B cell (primary cell): ENCODE results near the gene ADAMTS17. TPM values are rescaled to one million over a fixed set of nuclear protein-coding genes. Genes with fewer than 3 reads are reported as not detected.

Experiments used
- ATAC-seq: fragments of 200-7000 bp; cut with Tn5 transposase; one replicate; pipeline ENCODE4 v1.10.0; 2021; ENCODE audit warnings: low read depth, mild to moderate bottlenecking, moderate number of reproducible peaks, moderate library complexity
- CTCF ChIA-PET: fragments of 350-600 bp; sonication (Branson Sonifier 250); formaldehyde crosslinking; loops from one replicate; lab custom pipeline; 2021; ENCODE audit warnings: antibody characterized with exemption, inconsistent platforms; lab: Charles Lee
- POLR2A ChIA-PET: fragments of 350-600 bp; sonication (Branson Sonifier 250); formaldehyde crosslinking; loops from one replicate; lab custom pipeline; 2021; ENCODE audit warnings: antibody characterized with exemption; lab: Charles Lee
- DNase-seq: peaks from one replicate; pipeline ENCODE4 v3.0.0; 2013
- H2AFZ ChIP-seq: 2 replicates; pipeline ENCODE4 v1.6.1; 2012; ENCODE audit warnings: mild to moderate bottlenecking, low read depth, low read length; ENCODE audit not compliant: insufficient read depth, poor library complexity, severe bottlenecking
- H3K27ac ChIP-seq, 2 donors: 1 replicate in 1 of 2; 2 replicates in 1 of 2; pipeline ENCODE4 v1.5.1; 2012 to 2013; ENCODE audit warnings: low read length in 2 of 2, mild to moderate bottlenecking in 2 of 2, moderate library complexity in 1 of 2
- H3K27me3 ChIP-seq, 4 experiments: fragments of 200-600 bp in 1 of 4; sonication (generic) in 1 of 4; replicated peaks in 1 of 4; 1 replicate in 2 of 4; 2 replicates in 2 of 4; pipeline versions ENCODE4 v1.6.1 to v1.7.0; 2013 to 2016; ENCODE audit warnings: low read length in 3 of 4, mild to moderate bottlenecking in 2 of 4, mixed read lengths in 1 of 4, moderate library complexity in 1 of 4; ENCODE audit not compliant: insufficient read depth in 4 of 4, control insufficient read depth in 3 of 4; ENCODE audit errors: control extremely low read depth in 1 of 4
- H3K36me3 ChIP-seq, 2 experiments: replicated peaks in 1 of 2; 1 replicate in 1 of 2; 2 replicates in 1 of 2; pipeline versions ENCODE4 v1.6.1 to v1.7.1; 2013; ENCODE audit warnings: low read length in 1 of 2; ENCODE audit not compliant: insufficient read depth in 2 of 2, control insufficient read depth in 1 of 2; ENCODE audit errors: control extremely low read depth in 1 of 2, extremely low read depth in 1 of 2
- H3K4me1 ChIP-seq, 2 donors: fragments of 200-600 bp in 1 of 2; sonication (generic) in 1 of 2; 1 replicate in 1 of 2; 2 replicates in 1 of 2; pipeline versions ENCODE4 v1.5.1 to v1.6.1; 2013 to 2017; ENCODE audit warnings: low read length in 2 of 2; ENCODE audit not compliant: control insufficient read depth in 2 of 2, insufficient read depth in 2 of 2
- H3K4me2 ChIP-seq: replicated peaks from 2 replicates; pipeline ENCODE3; 2012; ENCODE audit warnings: mild to moderate bottlenecking, low read depth, low read length; ENCODE audit not compliant: poor library complexity, severe bottlenecking
- H3K4me3 ChIP-seq, 5 experiments: fragments of 200-600 bp in 1 of 5; sonication (generic) in 1 of 5; 1 replicate in 3 of 5; 2 replicates in 2 of 5; pipeline versions ENCODE4 v1.5.1 to v1.7.0; 2011 to 2016; ENCODE audit warnings: low read length in 4 of 5, mild to moderate bottlenecking in 4 of 5, low read depth in 2 of 5, control low read depth in 1 of 5, moderate library complexity in 1 of 5; ENCODE audit not compliant: insufficient read depth in 1 of 5; ENCODE audit errors: control extremely low read depth in 1 of 5, extremely low read depth in 1 of 5
- H3K79me2 ChIP-seq: fragments of 200-600 bp; sonication (generic); one replicate; pipeline ENCODE4 v1.6.0; 2016; ENCODE audit warnings: low read length; ENCODE audit not compliant: control insufficient read depth, insufficient read depth
- H3K9ac ChIP-seq: fragments of 200-600 bp; sonication (generic); 2 replicates; pipeline ENCODE4 v1.6.1; 2017; ENCODE audit warnings: mild to moderate bottlenecking, low read length, moderate library complexity
- H3K9me3 ChIP-seq, 3 donors: one replicate each; pipeline versions ENCODE4 v1.6.1 to v1.7.1; 2013; ENCODE audit warnings: low read length in 2 of 3; ENCODE audit not compliant: control insufficient read depth in 2 of 3, insufficient read depth in 1 of 3; ENCODE audit errors: control extremely low read depth in 1 of 3
- H4K20me1 ChIP-seq: 2 replicates; pipeline ENCODE4 v1.6.0; 2012; ENCODE audit warnings: mild to moderate bottlenecking, low read length; ENCODE audit not compliant: insufficient read depth, control insufficient read depth, poor library complexity, severe bottlenecking
- H3K27ac Mint-ChIP-seq: one replicate; pipeline ENCODE4 v1.8.0; 2021; ENCODE audit warnings: mixed read lengths
- H3K27me3 Mint-ChIP-seq: one replicate; pipeline ENCODE4 v1.8.0; 2021; ENCODE audit warnings: mixed read lengths
- H3K4me1 Mint-ChIP-seq: one replicate; pipeline ENCODE4 v1.8.0; 2021; ENCODE audit warnings: mixed read lengths
- H3K4me3 Mint-ChIP-seq: one replicate; pipeline ENCODE4 v1.8.0; 2021; ENCODE audit warnings: mixed read lengths
- H3K9me3 Mint-ChIP-seq: one replicate; pipeline ENCODE4 v1.8.0; 2022; ENCODE audit warnings: mixed read lengths; ENCODE audit not compliant: insufficient read depth
- CTCF ChIP-seq: fragments of 200-600 bp; IDR thresholded peaks from one replicate; pipeline ENCODE4 v1.8.0; 2022; ENCODE audit warnings: antibody characterized with exemption, mild to moderate bottlenecking
- EZH2 ChIP-seq: IDR thresholded peaks from 2 replicates; pipeline ENCODE4 v1.6.1; 2012; ENCODE audit warnings: borderline replicate concordance, low read depth, mild to moderate bottlenecking, moderate library complexity, low read length; ENCODE audit not compliant: insufficient read depth, poor library complexity, severe bottlenecking
- WGBS: methylation state at CpG from one replicate; pipeline ENCODE4 v1.1.5; 2013; ENCODE audit warnings: missing lambda C conversion rate; ENCODE audit not compliant: insufficient coverage; 5-methylcytosine and 5-hydroxymethylcytosine counted together
- intact Hi-C: fragments of 100-400 bp; cut with micrococcal nuclease; formaldehyde crosslinking; loops from one replicate; pipeline ENCODE4 v1.10.0; 2022
- polyA plus RNA-seq: library from polyadenylated mRNA; depleted of rRNA; stranded (reverse); fragments of >200 nt; gene quantifications from 2 replicates; pipeline ENCODE4 v1.2.3, GENCODE V29; 2012
- total RNA-seq, 2 donors: library from RNA; stranded (reverse); fragments of 120-200 nt in 1 of 2; gene quantifications; 1 replicate in 1 of 2; 2 replicates in 1 of 2; pipeline versions ENCODE4 v1.2.3 to v1.2.4, GENCODE V29; 2013 to 2022

Gene ADAMTS17
- total and polyA plus RNA-seq, 2 donors (not counting 1 experiment from before 2014, with no cell fraction given), result 0.10 TPM; not detected in 1

- no peak overlapping the region for H3K4me2 ChIP-seq
- H3K4me1 Mint-ChIP-seq, result no peaks in the 10 kb centered on the region
- 77% methylated on average over 9 of the region's 13 CpGs for WGBS
Observed at GRCh38 chr15:100208921-100209603, 132.7 kb downstream of the ADAMTS17 start.

More at GRCh38 chr15:100208921-100209603, 132.7 kb downstream of the ADAMTS17 start:
- Mint-ChIP-seq H3K27ac (no peak overlapping the region), H3K9me3 (no peaks in the 10 kb centered on the region), H3K4me3 (no peak overlapping the region), H3K27me3 (peaks cover 5% of the 10 kb centered on the region)
- H3K36me3 ChIP-seq, result no peaks in the 10 kb centered on the region
- ATAC-seq, result no peak
- H3K27me3 ChIP-seq, result peaks cover 0 to 3% (median 0%) of the 10 kb centered on the region in 4 experiments
- H3K9me3 ChIP-seq, result no peaks in the 10 kb centered on the region
- TF ChIP-seq CTCF (no peak), EZH2 (no peak)
- no peak overlapping the region for H3K27ac ChIP-seq
- H3K4me1 ChIP-seq, result no peaks in the 10 kb centered on the region
- intact Hi-C loops, result no loop called here
- ChIA-PET CTCF (interaction anchor here (0.8 kb wide), 1 partner anchor 364 kb away, joined by 3 read pairs; no protein-coding TSS in a partner anchor), POLR2A (no interaction called here)
- no peaks in the 10 kb centered on the region for H3K79me2 ChIP-seq
- no peak overlapping the region for H3K9ac ChIP-seq
- no peak overlapping the region for H2AFZ ChIP-seq
- H3K4me3 ChIP-seq, result no peak overlapping the region
- no peak for DNase-seq
- H4K20me1 ChIP-seq, result no peaks in the 10 kb centered on the region
